Activated CD4-positive, CD25-positive, alpha-beta regulatory T cell treated with anti-CD3 and anti-CD28 coated beads, Interleukin-2, amount 50 U/mL, for 16 hours (primary cell): ENCODE measurements around the gene TSGA10IP.

Experiments
- DNase-seq: peaks from one replicate; pipeline ENCODE4 v3.0.0-alpha.2; 2020; ENCODE audit warnings: low read depth, low spot score

The TSGA10IP gene

GRCh38 chr11:65945430-65945911 is at the start of gene TSGA10IP:
TSS of gene TSGA10IP (plus strand) at chr11:65945480. CDS start at chr11:65945676, 196 bp downstream.
- DNase-seq = no peak

GRCh38 chr11:65895482-65895981 is 49.7 kb upstream of the TSGA10IP start:
- no peak for DNase-seq

- no peak for DNase-seq
These were observed 49.0 kb upstream of the TSGA10IP start for GRCh38 chr11:65896034-65896999.

- no peak for DNase-seq
These were observed 48.2 kb upstream of the TSGA10IP start for GRCh38 chr11:65897020-65897471.

- no peak for DNase-seq
These were observed 46.5 kb upstream of the TSGA10IP start for GRCh38 chr11:65898656-65899355.

- no peak for DNase-seq
These were observed 45.7 kb upstream of the TSGA10IP start for GRCh38 chr11:65899356-65900124.

GRCh38 chr11:65900125-65900898 is 45.0 kb upstream of the TSGA10IP start, which contains the start of gene FOSL1:
TSS of gene FOSL1 (minus strand) at chr11:65900388. CDS start at chr11:65900339, 49 bp downstream.
- DNase-seq = peak; percentile 85

GRCh38 chr11:65900899-65901180 is 44.4 kb upstream of the TSGA10IP start:
- DNase-seq = no peak

- DNase-seq = no peak
These were observed 42.2 kb upstream of the TSGA10IP start for GRCh38 chr11:65903068-65903481.

GRCh38 chr11:65903715-65904114 is 41.6 kb upstream of the TSGA10IP start:
- DNase-seq = no peak

GRCh38 chr11:65906602-65907001 is 38.7 kb upstream of the TSGA10IP start:
- DNase-seq = no peak

- no peak for DNase-seq
These were observed 37.4 kb upstream of the TSGA10IP start for GRCh38 chr11:65907878-65908277.

GRCh38 chr11:65911682-65912568 is 33.4 kb upstream of the TSGA10IP start:
- DNase-seq = no peak

- DNase-seq = no peak
These were observed 32.4 kb upstream of the TSGA10IP start for GRCh38 chr11:65912845-65913244.

GRCh38 chr11:65915101-65915820 is 30.0 kb upstream of the TSGA10IP start:
- DNase-seq = no peak

- DNase-seq = no peak
These were observed 29.4 kb upstream of the TSGA10IP start for GRCh38 chr11:65915821-65916251.

- no peak for DNase-seq
These were observed 28.9 kb upstream of the TSGA10IP start for GRCh38 chr11:65916391-65916790.

GRCh38 chr11:65917077-65917433 is 28.2 kb upstream of the TSGA10IP start:
- no peak for DNase-seq
